H1 (cell line): ENCODE results near the gene PHLPP1. TPM values are rescaled to one million over a fixed set of nuclear protein-coding genes. Genes with fewer than 3 reads are reported as not detected.

ENCODE experiments used
- BRCA1 ChIP-seq: IDR thresholded peaks from 2 replicates; pipeline ENCODE4 v1.6.1; 2012; ENCODE audit warnings: low read depth, low read length, improper control_type of control experiment
- SIRT6 ChIP-seq: IDR thresholded peaks from one replicate; pipeline ENCODE4 v1.7.1; 2012; ENCODE audit warnings: low read length, inconsistent platforms
- polyA plus RNA-seq, 7 experiments: library from polyadenylated mRNA; depleted of rRNA in 3 of 7; stranded (reverse) in 5 of 7; unstranded in 2 of 7; fragments of >200 nt in 5 of 7; fragments of 200-250 nt in 2 of 7; gene quantifications; 1 replicate in 5 of 7; 2 replicates in 1 of 7; 4 replicates in 1 of 7; pipeline versions ENCODE4 v1.2.1 to v1.2.3, GENCODE V29; 2011 to 2013; ENCODE audit warnings: missing spikeins in 2 of 7, mixed read lengths in 2 of 7
- total RNA-seq: library from RNA; stranded (reverse); fragmentation: NEBNext Ultra II Directional; extraction: Animal tissue kit (Norgen Biotek cat#: 25700); gene quantifications from 2 replicates; pipeline ENCODE4 v1.2.1, GENCODE V29; 2021
- TF ChIP-seq, protein P1 (sequence below): fragments of 300-600 bp; sonication (generic); IDR thresholded peaks from 2 replicates; pipeline ENCODE4 v1.7.1; 2012; ENCODE audit warnings: low read length, moderate library complexity, mild to moderate bottlenecking, inconsistent platforms; ENCODE audit not compliant: insufficient replicate concordance

The PHLPP1 gene
- total and polyA plus RNA-seq, 2 of the 8 experiments (the other 6 are each of a cell fraction or from before 2014, with no cell fraction given), result 28.0 to 66.3 TPM

DNA sequence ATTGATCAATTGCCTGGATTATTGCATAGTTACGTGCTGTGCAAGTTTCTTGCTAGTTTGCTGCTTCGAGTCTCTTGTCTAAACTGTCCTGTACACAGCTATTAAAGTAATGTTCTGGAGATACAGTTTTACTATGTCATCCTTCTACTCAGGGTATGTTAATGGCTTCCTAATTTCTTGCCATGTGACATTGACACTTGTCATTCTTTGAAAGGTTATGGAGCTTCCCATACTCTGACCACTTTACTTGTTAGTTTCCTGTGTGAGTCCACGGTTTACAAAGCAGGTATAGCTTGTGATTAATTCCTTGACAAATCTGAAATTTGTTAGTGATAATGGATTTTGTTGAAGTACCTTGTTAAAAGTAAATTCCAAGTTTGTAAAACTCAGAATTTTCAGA, 80.5 kb downstream of the PHLPP1 start (continued):
- TF ChIP-seq, protein P1, sequence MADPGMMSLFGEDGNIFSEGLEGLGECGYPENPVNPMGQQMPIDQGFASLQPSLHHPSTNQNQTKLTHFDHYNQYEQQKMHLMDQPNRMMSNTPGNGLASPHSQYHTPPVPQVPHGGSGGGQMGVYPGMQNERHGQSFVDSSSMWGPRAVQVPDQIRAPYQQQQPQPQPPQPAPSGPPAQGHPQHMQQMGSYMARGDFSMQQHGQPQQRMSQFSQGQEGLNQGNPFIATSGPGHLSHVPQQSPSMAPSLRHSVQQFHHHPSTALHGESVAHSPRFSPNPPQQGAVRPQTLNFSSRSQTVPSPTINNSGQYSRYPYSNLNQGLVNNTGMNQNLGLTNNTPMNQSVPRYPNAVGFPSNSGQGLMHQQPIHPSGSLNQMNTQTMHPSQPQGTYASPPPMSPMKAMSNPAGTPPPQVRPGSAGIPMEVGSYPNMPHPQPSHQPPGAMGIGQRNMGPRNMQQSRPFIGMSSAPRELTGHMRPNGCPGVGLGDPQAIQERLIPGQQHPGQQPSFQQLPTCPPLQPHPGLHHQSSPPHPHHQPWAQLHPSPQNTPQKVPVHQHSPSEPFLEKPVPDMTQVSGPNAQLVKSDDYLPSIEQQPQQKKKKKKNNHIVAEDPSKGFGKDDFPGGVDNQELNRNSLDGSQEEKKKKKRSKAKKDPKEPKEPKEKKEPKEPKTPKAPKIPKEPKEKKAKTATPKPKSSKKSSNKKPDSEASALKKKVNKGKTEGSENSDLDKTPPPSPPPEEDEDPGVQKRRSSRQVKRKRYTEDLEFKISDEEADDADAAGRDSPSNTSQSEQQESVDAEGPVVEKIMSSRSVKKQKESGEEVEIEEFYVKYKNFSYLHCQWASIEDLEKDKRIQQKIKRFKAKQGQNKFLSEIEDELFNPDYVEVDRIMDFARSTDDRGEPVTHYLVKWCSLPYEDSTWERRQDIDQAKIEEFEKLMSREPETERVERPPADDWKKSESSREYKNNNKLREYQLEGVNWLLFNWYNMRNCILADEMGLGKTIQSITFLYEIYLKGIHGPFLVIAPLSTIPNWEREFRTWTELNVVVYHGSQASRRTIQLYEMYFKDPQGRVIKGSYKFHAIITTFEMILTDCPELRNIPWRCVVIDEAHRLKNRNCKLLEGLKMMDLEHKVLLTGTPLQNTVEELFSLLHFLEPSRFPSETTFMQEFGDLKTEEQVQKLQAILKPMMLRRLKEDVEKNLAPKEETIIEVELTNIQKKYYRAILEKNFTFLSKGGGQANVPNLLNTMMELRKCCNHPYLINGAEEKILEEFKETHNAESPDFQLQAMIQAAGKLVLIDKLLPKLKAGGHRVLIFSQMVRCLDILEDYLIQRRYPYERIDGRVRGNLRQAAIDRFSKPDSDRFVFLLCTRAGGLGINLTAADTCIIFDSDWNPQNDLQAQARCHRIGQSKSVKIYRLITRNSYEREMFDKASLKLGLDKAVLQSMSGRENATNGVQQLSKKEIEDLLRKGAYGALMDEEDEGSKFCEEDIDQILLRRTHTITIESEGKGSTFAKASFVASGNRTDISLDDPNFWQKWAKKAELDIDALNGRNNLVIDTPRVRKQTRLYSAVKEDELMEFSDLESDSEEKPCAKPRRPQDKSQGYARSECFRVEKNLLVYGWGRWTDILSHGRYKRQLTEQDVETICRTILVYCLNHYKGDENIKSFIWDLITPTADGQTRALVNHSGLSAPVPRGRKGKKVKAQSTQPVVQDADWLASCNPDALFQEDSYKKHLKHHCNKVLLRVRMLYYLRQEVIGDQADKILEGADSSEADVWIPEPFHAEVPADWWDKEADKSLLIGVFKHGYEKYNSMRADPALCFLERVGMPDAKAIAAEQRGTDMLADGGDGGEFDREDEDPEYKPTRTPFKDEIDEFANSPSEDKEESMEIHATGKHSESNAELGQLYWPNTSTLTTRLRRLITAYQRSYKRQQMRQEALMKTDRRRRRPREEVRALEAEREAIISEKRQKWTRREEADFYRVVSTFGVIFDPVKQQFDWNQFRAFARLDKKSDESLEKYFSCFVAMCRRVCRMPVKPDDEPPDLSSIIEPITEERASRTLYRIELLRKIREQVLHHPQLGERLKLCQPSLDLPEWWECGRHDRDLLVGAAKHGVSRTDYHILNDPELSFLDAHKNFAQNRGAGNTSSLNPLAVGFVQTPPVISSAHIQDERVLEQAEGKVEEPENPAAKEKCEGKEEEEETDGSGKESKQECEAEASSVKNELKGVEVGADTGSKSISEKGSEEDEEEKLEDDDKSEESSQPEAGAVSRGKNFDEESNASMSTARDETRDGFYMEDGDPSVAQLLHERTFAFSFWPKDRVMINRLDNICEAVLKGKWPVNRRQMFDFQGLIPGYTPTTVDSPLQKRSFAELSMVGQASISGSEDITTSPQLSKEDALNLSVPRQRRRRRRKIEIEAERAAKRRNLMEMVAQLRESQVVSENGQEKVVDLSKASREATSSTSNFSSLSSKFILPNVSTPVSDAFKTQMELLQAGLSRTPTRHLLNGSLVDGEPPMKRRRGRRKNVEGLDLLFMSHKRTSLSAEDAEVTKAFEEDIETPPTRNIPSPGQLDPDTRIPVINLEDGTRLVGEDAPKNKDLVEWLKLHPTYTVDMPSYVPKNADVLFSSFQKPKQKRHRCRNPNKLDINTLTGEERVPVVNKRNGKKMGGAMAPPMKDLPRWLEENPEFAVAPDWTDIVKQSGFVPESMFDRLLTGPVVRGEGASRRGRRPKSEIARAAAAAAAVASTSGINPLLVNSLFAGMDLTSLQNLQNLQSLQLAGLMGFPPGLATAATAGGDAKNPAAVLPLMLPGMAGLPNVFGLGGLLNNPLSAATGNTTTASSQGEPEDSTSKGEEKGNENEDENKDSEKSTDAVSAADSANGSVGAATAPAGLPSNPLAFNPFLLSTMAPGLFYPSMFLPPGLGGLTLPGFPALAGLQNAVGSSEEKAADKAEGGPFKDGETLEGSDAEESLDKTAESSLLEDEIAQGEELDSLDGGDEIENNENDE, result no peak
- TF ChIP-seq BRCA1 (no peak), SIRT6 (no peak)
